PC-9 (cell line): Measurements from ENCODE around the gene PROC. TPM values are rescaled to one million over a fixed set of nuclear protein-coding genes. Genes with fewer than 3 reads are reported as not detected.

ENCODE experiments used
- BruUV-seq: library from RNA; stranded (reverse); fragments of 400-500 nt; replicated peaks from 2 replicates; lab custom pipeline; 2021; lab: Mats Ljungman, UMichigan
- CTCF ChIA-PET: fragments of 300-600 bp; sonication (Branson Sonifier 250); formaldehyde crosslinking; loops from one replicate; lab custom pipeline; 2022; ENCODE audit warnings: antibody characterized with exemption; lab: Charles Lee
- POLR2A ChIA-PET: fragments of 300-600 bp; sonication (Branson Sonifier 250); formaldehyde crosslinking; loops from one replicate; lab custom pipeline; 2022; ENCODE audit warnings: antibody characterized with exemption; ENCODE audit not compliant: unreplicated experiment; lab: Charles Lee
- DNase-seq, 2 experiments: peaks; one replicate each; pipeline versions ENCODE4 v3.0.0 to v3.0.0-alpha.2; 2015 to 2022; ENCODE audit warnings: mixed read lengths in 1 of 2
- H2AFZ ChIP-seq: fragments of 200-600 bp; sonication (generic); 2 replicates; pipeline ENCODE4 v1.8.1; 2017; ENCODE audit warnings: antibody characterized with exemption
- H3F3A ChIP-seq: fragments of 200-600 bp; sonication (generic); 2 replicates; pipeline ENCODE4 v1.8.1; 2017; ENCODE audit warnings: antibody characterized with exemption, mild to moderate bottlenecking, low read depth; ENCODE audit not compliant: insufficient read depth
- H3K27ac ChIP-seq: fragments of 200-600 bp; sonication (generic); 2 replicates; pipeline ENCODE4 v1.6.1; 2016; ENCODE audit warnings: mixed run types
- H3K27me3 ChIP-seq: fragments of 200-600 bp; sonication (generic); 2 replicates; pipeline ENCODE4 v1.6.1; 2016; ENCODE audit warnings: low read depth, mixed run types; ENCODE audit not compliant: insufficient read depth
- H3K36me3 ChIP-seq: fragments of 200-600 bp; sonication (generic); 2 replicates; pipeline ENCODE4 v1.6.1; 2016; ENCODE audit warnings: low read depth, mixed run types
- H3K4me1 ChIP-seq: fragments of 200-600 bp; sonication (generic); replicated peaks from 2 replicates; pipeline ENCODE4 v1.6.1; 2016; ENCODE audit warnings: mixed run types; ENCODE audit not compliant: insufficient read depth
- H3K4me2 ChIP-seq: fragments of 200-600 bp; sonication (generic); 2 replicates; pipeline ENCODE4 v1.6.1; 2017; ENCODE audit warnings: mixed run types
- H3K4me3 ChIP-seq: fragments of 200-600 bp; sonication (generic); 2 replicates; pipeline ENCODE4 v1.6.1; 2016; ENCODE audit warnings: mixed run types
- H3K79me2 ChIP-seq: fragments of 200-600 bp; sonication (generic); 2 replicates; pipeline ENCODE4 v1.6.1; 2017; ENCODE audit warnings: low read depth, mixed run types
- H3K9me2 ChIP-seq: fragments of 200-600 bp; sonication (generic); 2 replicates; pipeline ENCODE4 v1.8.1; 2017; ENCODE audit warnings: mild to moderate bottlenecking; ENCODE audit not compliant: insufficient read depth
- H3K9me3 ChIP-seq: fragments of 200-600 bp; sonication (generic); 2 replicates; pipeline ENCODE4 v1.8.1; 2016; ENCODE audit warnings: low read depth; ENCODE audit not compliant: insufficient read depth
- H4K20me1 ChIP-seq: fragments of 200-600 bp; sonication (generic); 2 replicates; pipeline ENCODE4 v1.8.1; 2017; ENCODE audit not compliant: insufficient read depth
- EZH2 ChIP-seq: fragments of 200-600 bp; sonication (generic); IDR thresholded peaks from 2 replicates; pipeline ENCODE4 v1.8.0; 2017; ENCODE audit warnings: antibody characterized with exemption, low read depth
- intact Hi-C: fragments of 100-400 bp; cut with micrococcal nuclease; formaldehyde crosslinking; loops from one replicate; pipeline ENCODE4 v1.10.0; 2022; ENCODE audit not compliant: unreplicated experiment
- total RNA-seq: library from RNA; stranded (reverse); gene quantifications from 2 replicates; pipeline ENCODE4 v1.2.3, GENCODE V29; 2021
- TF ChIP-seq, protein P1 (sequence below): fragments of 200-600 bp; sonication (generic); conservative IDR thresholded peaks from 2 replicates; pipeline ENCODE4 v1.6.1; 2017; ENCODE audit warnings: mixed run types, antibody characterized with exemption, mild to moderate bottlenecking, moderate library complexity

Gene PROC
- total RNA-seq, 1 experiment from 2014 or later: 6.1 TPM

- no peaks in the 10 kb centered on the region for H3K79me2 ChIP-seq
- no peaks in the 10 kb centered on the region for H3K36me3 ChIP-seq
- no peak overlapping the region for H3K4me2 ChIP-seq
- no peak for DNase-seq
- no peaks in the 10 kb centered on the region for H3K9me2 ChIP-seq
- H3K27me3 ChIP-seq: no peaks in the 10 kb centered on the region
- H3F3A ChIP-seq: no peaks in the 10 kb centered on the region
- no peaks in the 10 kb centered on the region for H4K20me1 ChIP-seq
- no peak overlapping the region for H3K27ac ChIP-seq
- intact Hi-C loops: no loop called here
- BruUV-seq: no TSS peak
- H3K4me1 ChIP-seq: no peaks in the 10 kb centered on the region
- CTCF ChIA-PET: no interaction called here
- no peak overlapping the region for H2AFZ ChIP-seq
- no peaks in the 10 kb centered on the region; the same call in 1 of the 2 replicates for H3K9me3 ChIP-seq
- no peak overlapping the region for H3K4me3 ChIP-seq
- TF ChIP-seq EZH2: no peak
- TF ChIP-seq, protein P1, sequence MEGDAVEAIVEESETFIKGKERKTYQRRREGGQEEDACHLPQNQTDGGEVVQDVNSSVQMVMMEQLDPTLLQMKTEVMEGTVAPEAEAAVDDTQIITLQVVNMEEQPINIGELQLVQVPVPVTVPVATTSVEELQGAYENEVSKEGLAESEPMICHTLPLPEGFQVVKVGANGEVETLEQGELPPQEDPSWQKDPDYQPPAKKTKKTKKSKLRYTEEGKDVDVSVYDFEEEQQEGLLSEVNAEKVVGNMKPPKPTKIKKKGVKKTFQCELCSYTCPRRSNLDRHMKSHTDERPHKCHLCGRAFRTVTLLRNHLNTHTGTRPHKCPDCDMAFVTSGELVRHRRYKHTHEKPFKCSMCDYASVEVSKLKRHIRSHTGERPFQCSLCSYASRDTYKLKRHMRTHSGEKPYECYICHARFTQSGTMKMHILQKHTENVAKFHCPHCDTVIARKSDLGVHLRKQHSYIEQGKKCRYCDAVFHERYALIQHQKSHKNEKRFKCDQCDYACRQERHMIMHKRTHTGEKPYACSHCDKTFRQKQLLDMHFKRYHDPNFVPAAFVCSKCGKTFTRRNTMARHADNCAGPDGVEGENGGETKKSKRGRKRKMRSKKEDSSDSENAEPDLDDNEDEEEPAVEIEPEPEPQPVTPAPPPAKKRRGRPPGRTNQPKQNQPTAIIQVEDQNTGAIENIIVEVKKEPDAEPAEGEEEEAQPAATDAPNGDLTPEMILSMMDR: no peak
- POLR2A ChIA-PET: no interaction called here
Observed at GRCh38 chr2:127469051-127469450, 50.8 kb downstream of the PROC start.

- H4K20me1 ChIP-seq: no peaks in the 10 kb centered on the region
- no peak for DNase-seq
- CTCF ChIA-PET: no interaction called here
- H3F3A ChIP-seq: no peaks in the 10 kb centered on the region
- H3K9me2 ChIP-seq: no peaks in the 10 kb centered on the region
- H2AFZ ChIP-seq: no peak overlapping the region
- POLR2A ChIA-PET: no interaction called here
- no peak for TF ChIP-seq EZH2
- TF ChIP-seq, protein P1: no peak
- BruUV-seq: no TSS peak
- H3K9me3 ChIP-seq: no peaks in the 10 kb centered on the region; the same call in 1 of the 2 replicates
- no peak overlapping the region for H3K27ac ChIP-seq
- H3K79me2 ChIP-seq: no peaks in the 10 kb centered on the region
- no peak overlapping the region for H3K4me3 ChIP-seq
- intact Hi-C loops: no loop called here
- H3K4me1 ChIP-seq: no peaks in the 10 kb centered on the region
- H3K36me3 ChIP-seq: no peaks in the 10 kb centered on the region
- H3K27me3 ChIP-seq: no peaks in the 10 kb centered on the region
- no peak overlapping the region for H3K4me2 ChIP-seq
Observed at GRCh38 chr2:127469974-127470373, 51.7 kb downstream of the PROC start.

- H2AFZ ChIP-seq: no peak overlapping the region
- no peak overlapping the region for H3K4me3 ChIP-seq
- H3K36me3 ChIP-seq: no peaks in the 10 kb centered on the region
- intact Hi-C loops: no loop called here
- H3K4me1 ChIP-seq: no peaks in the 10 kb centered on the region
- no peaks in the 10 kb centered on the region for H3K27me3 ChIP-seq
- H3K27ac ChIP-seq: no peak overlapping the region
- no peaks in the 10 kb centered on the region; the same call in 1 of the 2 replicates for H3K9me3 ChIP-seq
- H3F3A ChIP-seq: no peaks in the 10 kb centered on the region
- H3K4me2 ChIP-seq: no peak overlapping the region
- DNase-seq: no peak
- H3K79me2 ChIP-seq: no peaks in the 10 kb centered on the region
- no peaks in the 10 kb centered on the region for H4K20me1 ChIP-seq
- no TSS peak for BruUV-seq
- TF ChIP-seq EZH2: no peak
- no peaks in the 10 kb centered on the region for H3K9me2 ChIP-seq
- CTCF ChIA-PET: interaction anchor here (0.6 kb wide), 1 partner anchor 682 kb away, joined by 7 read pairs; no protein-coding TSS in a partner anchor
- POLR2A ChIA-PET: interaction anchor here (0.6 kb wide), 2 partner anchors 52 to 139 kb away, joined by 3 read pairs; no protein-coding TSS in a partner anchor
Observed at GRCh38 chr2:127471286-127471988, 53.2 kb downstream of the PROC start.
